ENCODE data around the gene ZNF823. TPM values are rescaled to one million over a fixed set of nuclear protein-coding genes. Genes with fewer than 3 reads are reported as not detected.
"Not testable (repeated sequence)": the region's sequence is repeated elsewhere in the genome, so short reads cannot be mapped to it uniquely, and the experiment has no call there.

The ZNF823 gene
- total RNA-seq, 1 experiment from 2014 or later: 17.0 TPM

GRCh38 chr19:11680689-11681302 is 58.0 kb downstream of the ZNF823 start:
- no peak for DNase-seq (ENCODE audit: low read depth)

- DNase-seq (ENCODE audit: low read depth): no peak
Observed at GRCh38 chr19:11678504-11678903, 60.2 kb downstream of the ZNF823 start.

GRCh38 chr19:11676661-11677600 is 61.8 kb downstream of the ZNF823 start:
- DNase-seq (ENCODE audit: low read depth): not testable (repeated sequence)

DNA sequence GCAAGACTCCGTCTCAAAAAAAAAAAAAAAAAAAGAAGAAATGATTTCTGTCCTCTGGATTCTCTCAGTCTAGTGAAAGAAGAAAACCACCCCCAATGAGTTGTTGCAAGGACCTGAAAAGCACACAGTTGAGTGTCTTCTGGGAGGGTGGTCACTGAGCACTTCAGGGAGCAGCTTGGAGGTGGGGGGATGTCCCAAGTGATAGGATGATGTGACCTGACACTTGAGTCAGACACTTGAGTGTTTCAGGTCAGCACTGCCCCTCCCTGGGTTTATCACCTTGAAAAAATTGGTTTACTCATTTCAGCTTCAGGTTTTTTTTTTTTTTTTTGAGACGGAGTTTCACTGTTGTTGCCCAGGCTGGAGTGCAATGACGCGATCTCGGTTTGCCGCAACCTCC is 63.2 kb downstream of the ZNF823 start:
- no peak for DNase-seq (ENCODE audit: low read depth)

GRCh38 chr19:11674067-11674492 is 64.7 kb downstream of the ZNF823 start:
- no peak for DNase-seq (ENCODE audit: low read depth)

DNA sequence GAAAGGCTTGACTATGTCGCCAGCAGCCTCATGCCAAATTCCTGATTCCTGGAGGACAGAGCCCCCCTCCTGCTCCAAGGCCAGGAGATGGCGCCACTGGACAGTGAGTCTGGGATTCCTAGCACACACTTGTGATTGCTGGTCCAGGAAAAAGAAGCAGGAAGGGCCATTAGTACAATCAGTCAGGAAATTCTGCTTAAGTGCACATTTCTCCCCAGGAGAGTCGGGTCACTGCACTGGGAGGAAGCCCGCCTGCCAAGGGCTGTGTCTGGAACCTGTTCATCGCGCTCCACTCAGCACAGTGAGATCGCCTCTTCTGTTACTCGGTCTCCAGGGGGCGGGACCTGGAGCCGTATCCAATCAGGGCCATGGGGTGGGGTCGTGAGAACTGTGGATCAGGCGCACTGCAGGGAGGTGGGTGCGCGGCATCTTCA is 65.1 kb downstream of the ZNF823 start:
- peak; percentile 22 for DNase-seq (ENCODE audit: low read depth)

Other genes with a start within 250 kb of the ZNF823 start
- 5.2 and 21.1 TPM in 2 replicates for gene ZNF653, start 233.1 kb downstream of the ZNF823 start, total RNA-seq (2014; rRNA removed; shearing (Covaris generic))
- 29.5 and 43.3 TPM in 2 replicates for gene ECSIT, start 209.8 kb downstream of the ZNF823 start, total RNA-seq (2014; rRNA removed; shearing (Covaris generic))
- gene CNN1, start 200.1 kb downstream of the ZNF823 start, total RNA-seq (2014; rRNA removed; shearing (Covaris generic)): 30.5 and 31.4 TPM in 2 replicates
- gene ELOF1, start 179.7 kb downstream of the ZNF823 start, total RNA-seq (2014; rRNA removed; shearing (Covaris generic)): 84.6 and 136 TPM in 2 replicates
- gene ACP5, start 161.3 kb downstream of the ZNF823 start, total RNA-seq (2014; rRNA removed; shearing (Covaris generic)): 0.39 and 0.76 TPM in 2 replicates
- gene ZNF627, start 141.5 kb downstream of the ZNF823 start, total RNA-seq (2014; rRNA removed; shearing (Covaris generic)): 10.6 and 22.6 TPM in 2 replicates
- gene ZNF441, start 28.1 kb upstream of the ZNF823 start, total RNA-seq (2014; rRNA removed; shearing (Covaris generic)): 3.9 and 4.8 TPM in 2 replicates
- gene ZNF491, start 59.6 kb upstream of the ZNF823 start, total RNA-seq (2014; rRNA removed; shearing (Covaris generic)): 0.39 and 0.64 TPM in 2 replicates
- 4.6 and 6.8 TPM in 2 replicates for gene ZNF440, start 75.3 kb upstream of the ZNF823 start, total RNA-seq (2014; rRNA removed; shearing (Covaris generic))
- 9.4 and 18.3 TPM in 2 replicates for gene ZNF439, start 109.8 kb upstream of the ZNF823 start, total RNA-seq (2014; rRNA removed; shearing (Covaris generic))
- gene ZNF69, start 148.8 kb upstream of the ZNF823 start, total RNA-seq (2014; rRNA removed; shearing (Covaris generic)): 1.1 and 5.4 TPM in 2 replicates
- 7.7 and 16.4 TPM in 2 replicates for gene ZNF700, start 186.2 kb upstream of the ZNF823 start, total RNA-seq (2014; rRNA removed; shearing (Covaris generic))
- 0.76 and 2.4 TPM in 2 replicates for gene ZNF763, start 226.1 kb upstream of the ZNF823 start, total RNA-seq (2014; rRNA removed; shearing (Covaris generic))